ENCODE data around the gene EPS8.

DNA sequence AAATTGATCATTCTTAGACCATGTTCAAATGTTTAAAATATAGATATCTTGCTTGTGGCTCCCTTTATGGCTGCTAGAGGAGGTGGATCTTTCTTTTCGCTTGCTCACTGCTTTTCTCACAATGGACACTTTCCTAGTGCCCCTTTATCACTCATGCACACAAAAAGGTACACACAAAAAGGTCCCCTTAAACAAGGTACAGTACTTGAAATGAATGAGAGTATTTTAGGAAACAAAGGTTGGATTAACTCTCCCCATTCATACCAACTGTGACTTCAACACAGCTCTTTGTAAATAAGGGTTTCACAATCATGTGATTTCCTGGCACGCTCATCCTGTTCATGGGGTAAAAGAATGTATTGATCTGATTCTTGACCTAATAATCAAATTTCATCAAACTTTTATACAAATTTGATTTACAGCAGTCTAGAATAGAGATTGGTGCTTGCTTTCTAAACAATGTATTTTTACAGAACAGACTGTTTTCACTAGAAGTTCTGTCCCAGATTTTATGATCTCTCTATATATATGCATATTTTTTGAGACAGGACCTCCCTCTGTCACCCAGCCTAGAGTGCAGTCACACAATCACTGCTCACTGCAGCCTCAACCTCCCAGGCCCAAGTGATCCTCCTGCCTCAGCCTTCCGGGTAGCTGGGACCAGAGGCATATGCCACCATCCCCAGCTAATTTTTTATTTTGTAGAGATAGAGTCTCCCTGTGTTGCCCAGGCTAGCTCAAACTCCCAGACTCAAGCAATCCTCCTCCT lies 34.4 kb upstream of the EPS8 start:
- TF ChIP-seq, protein P1, sequence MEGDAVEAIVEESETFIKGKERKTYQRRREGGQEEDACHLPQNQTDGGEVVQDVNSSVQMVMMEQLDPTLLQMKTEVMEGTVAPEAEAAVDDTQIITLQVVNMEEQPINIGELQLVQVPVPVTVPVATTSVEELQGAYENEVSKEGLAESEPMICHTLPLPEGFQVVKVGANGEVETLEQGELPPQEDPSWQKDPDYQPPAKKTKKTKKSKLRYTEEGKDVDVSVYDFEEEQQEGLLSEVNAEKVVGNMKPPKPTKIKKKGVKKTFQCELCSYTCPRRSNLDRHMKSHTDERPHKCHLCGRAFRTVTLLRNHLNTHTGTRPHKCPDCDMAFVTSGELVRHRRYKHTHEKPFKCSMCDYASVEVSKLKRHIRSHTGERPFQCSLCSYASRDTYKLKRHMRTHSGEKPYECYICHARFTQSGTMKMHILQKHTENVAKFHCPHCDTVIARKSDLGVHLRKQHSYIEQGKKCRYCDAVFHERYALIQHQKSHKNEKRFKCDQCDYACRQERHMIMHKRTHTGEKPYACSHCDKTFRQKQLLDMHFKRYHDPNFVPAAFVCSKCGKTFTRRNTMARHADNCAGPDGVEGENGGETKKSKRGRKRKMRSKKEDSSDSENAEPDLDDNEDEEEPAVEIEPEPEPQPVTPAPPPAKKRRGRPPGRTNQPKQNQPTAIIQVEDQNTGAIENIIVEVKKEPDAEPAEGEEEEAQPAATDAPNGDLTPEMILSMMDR (IDR thresholded peaks at IDR 0.05): no peak
- TF ChIP-seq POLR2AphosphoS5 (IDR thresholded peaks at IDR 0.05; ENCODE audit: low read depth, low read length): no peak
- TF ChIP-seq, protein P2, sequence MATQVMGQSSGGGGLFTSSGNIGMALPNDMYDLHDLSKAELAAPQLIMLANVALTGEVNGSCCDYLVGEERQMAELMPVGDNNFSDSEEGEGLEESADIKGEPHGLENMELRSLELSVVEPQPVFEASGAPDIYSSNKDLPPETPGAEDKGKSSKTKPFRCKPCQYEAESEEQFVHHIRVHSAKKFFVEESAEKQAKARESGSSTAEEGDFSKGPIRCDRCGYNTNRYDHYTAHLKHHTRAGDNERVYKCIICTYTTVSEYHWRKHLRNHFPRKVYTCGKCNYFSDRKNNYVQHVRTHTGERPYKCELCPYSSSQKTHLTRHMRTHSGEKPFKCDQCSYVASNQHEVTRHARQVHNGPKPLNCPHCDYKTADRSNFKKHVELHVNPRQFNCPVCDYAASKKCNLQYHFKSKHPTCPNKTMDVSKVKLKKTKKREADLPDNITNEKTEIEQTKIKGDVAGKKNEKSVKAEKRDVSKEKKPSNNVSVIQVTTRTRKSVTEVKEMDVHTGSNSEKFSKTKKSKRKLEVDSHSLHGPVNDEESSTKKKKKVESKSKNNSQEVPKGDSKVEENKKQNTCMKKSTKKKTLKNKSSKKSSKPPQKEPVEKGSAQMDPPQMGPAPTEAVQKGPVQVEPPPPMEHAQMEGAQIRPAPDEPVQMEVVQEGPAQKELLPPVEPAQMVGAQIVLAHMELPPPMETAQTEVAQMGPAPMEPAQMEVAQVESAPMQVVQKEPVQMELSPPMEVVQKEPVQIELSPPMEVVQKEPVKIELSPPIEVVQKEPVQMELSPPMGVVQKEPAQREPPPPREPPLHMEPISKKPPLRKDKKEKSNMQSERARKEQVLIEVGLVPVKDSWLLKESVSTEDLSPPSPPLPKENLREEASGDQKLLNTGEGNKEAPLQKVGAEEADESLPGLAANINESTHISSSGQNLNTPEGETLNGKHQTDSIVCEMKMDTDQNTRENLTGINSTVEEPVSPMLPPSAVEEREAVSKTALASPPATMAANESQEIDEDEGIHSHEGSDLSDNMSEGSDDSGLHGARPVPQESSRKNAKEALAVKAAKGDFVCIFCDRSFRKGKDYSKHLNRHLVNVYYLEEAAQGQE (IDR thresholded peaks at IDR 0.05; ENCODE audit: insufficient read depth in 1 of 2, low read depth in 2 of 2, low read length in 1 of 2): no peak
